DND-41 (cell line): ENCODE data around the gene CMTR1.

Source experiments
- CTCF ChIP-seq: IDR thresholded peaks from 2 replicates; pipeline ENCODE4 v1.5.1; 2012; ENCODE audit warnings: borderline replicate concordance, low read length, moderate library complexity, mild to moderate bottlenecking; ENCODE audit not compliant: poor library complexity, severe bottlenecking; ENCODE audit errors: extremely low read depth
- EZH2 ChIP-seq: IDR thresholded peaks from 3 replicates; pipeline ENCODE4 v1.6.1; 2012; ENCODE audit warnings: borderline replicate concordance, low read depth, mild to moderate bottlenecking, moderate library complexity, low read length, inconsistent platforms; ENCODE audit not compliant: severe bottlenecking

DNA sequence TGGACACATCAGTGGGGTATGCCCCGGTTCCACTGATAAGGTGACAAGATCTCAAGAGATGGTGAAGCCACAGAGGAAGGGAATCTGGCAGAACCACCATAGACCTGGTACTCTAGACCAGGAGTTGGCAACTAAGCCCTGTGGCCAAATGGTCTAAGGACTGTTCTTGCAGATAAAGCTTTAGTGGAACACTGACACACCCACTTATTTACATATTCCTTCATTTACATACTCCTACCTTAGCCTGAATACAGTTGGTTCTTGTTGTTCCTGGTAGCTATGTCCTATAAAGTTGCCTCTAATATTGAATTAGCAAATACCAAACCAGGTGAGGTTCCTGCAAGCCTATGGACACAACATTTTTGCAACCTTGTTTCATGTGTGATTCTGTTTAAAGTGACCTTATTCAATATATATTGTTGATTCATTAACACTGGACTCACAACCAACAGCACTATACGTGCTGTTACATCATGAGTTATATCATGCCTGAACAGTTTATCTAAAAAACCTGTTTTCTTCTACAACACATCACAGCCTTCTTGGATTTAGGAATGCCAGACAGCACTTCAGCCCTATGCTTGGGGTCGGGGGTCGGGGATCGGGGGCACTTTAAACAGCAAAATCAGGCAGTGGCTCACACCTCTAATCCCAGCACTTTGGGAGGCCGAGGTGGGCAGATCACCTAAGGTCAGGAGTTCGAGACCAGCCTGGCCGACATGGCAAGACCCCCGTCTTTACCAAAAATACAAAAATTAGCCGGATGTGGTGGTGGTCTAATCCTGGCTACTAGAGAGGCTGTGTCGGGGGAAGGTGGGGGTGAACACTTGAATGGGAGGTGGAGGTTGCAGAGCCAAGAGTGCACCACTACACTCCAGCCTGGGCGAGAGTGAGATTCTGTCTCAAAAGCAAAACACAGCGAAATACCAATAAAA is 64.2 kb downstream of the CMTR1 start:
- no peak for TF ChIP-seq CTCF
- no peak for TF ChIP-seq EZH2
